NCI-H2196 (cell line): Measurements from ENCODE around the gene LTBP1.

Source experiments
- DNase-seq: peaks from one replicate; lab custom pipeline; 2025; ENCODE audit not compliant: unreplicated experiment; lab: John Stamatoyannopoulos, UW

LTBP1 gene

DNA sequence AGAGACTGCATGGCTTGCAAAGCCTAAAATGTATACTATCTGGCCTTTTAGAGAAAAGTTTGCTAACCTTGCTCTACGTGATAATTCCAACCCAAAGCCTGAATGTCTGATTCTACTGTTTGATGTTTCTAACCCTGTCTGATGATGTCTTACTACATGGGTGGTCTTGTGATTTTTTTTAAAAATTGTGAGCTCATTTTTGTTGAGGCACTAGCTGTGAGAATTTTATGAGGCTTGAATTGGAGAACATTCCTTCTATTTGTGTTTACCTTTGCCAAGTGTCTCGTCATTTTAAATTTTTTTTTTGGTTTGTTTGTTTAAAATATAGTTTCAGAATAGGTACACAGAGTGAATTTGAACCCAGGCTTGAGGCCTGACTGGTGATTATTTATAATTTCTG, 15.2 kb upstream of the LTBP1 start:
- no peak for DNase-seq

- no peak for DNase-seq
These were observed 14.6 kb upstream of the LTBP1 start for GRCh38 chr2:32931945-32932709.

GRCh38 chr2:32932825-32933755, 13.7 kb upstream of the LTBP1 start:
- DNase-seq, result no peak

GRCh38 chr2:32933756-32934095, 13.0 kb upstream of the LTBP1 start:
- no peak for DNase-seq

GRCh38 chr2:32937602-32938448, 8.9 kb upstream of the LTBP1 start:
- no peak for DNase-seq

DNA sequence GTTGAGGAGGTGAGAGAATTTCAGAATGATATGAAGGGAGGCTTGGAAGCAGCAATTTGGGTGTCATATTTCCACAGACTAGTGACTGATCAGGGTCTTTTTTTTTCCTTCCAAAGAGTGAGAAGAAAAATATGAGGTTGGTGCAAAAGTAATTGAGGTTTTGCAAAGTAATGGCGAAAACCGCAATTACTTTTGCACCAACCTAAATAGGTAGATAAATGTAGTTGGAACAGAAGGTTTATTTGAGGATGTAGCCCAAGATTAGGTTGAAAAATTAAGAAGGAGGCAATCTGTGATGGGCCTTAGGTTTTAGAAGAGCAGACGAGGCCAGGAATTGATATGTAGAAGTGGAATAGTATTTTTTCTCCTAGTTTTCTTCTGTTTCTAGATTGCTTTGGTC, 7.8 kb upstream of the LTBP1 start:
- DNase-seq, result no peak

DNA sequence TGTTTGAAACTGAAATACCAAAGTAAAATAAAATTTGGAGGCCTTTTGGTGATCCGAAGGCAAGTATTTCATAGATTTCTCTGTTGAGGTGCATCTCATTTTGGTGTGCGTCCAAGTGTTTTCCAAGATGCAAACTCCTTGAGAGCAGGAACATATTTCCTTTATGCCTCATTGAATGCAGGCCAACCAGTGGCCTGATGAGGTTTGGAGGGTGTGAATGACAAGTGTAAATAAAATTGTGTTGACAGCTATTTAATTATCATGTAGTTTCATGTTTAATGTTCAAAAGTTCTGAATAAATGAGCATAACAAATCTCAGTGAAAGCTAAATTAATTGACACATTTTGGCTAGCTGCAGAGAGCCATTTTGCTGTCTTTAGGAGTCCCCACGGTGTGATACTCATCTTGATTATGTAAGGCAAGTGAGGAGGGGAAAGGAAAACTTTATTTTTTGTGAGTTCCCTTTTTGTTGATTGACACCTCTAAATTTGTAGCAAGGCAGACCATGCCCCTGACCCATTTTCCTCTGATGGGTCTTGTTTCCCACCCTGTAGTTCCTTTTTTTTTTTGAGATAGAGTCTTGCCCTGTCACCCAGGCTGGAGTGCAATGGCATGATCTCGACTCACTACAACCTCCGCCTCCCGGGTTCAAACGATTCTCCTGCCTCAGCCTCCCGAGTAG, 6.3 kb upstream of the LTBP1 start:
- no peak for DNase-seq

DNA sequence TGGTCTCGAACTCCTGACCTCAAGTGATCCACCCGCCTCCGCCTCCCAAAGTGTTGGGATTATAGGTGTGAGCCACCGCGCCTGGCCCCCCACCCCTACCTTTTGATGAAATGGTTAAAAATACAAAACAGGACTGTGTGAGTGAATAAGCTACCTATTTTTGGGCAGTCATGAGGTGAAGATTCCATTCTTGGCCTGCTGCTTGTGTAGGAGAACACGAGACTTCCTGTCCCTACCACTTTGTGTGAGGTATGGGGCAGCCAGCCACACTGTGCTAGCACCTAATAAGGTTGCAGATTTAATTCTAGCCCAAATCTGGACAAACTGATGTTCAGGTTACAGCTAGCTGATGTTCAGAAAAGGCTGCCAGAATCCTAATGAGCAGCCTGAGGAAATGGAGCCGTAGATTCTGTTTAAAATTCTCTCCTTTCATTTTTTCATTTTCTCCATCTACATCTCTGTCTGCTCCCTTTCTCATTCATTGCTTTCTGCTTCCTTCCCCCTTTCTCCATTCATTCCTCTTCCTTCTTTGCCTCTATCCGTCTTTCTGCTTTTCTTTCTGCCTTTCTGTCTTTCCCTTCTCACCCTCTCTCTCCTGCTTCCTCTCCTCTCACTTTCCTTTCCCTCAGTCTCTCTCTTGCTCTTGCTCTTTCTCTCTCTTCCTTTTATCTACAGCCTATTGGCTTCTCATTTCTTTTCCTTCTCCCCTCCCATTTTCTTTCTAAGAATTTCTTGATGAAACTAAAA, 4.6 kb upstream of the LTBP1 start:
- no peak for DNase-seq

- no peak for DNase-seq
These were observed 3.8 kb upstream of the LTBP1 start for GRCh38 chr2:32942793-32943485.

DNA sequence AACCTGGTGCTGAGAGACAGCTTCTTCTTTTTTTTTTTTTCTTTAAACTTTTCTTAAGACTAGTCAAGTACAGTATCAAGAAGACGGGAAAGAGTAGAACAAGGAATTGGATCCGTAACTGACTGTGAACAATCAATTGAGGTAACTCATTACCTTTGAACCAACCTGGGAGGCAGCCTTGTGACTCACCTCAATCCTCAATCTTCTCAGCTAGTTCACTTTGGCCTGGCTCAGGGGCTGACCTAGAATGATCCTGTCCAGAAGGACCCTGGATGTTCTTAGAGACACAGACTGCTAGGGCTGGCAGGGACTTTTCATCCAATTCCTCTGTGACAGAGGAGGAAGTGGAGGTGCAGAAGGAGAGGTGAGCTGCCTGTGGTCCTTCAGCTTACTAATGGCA, 1.5 kb upstream of the LTBP1 start:
- no peak for DNase-seq

GRCh38 chr2:32947076-32947483, 327 bp downstream of the LTBP1 start:
- DNase-seq, result no peak

GRCh38 chr2:32947484-32948143, 861 bp downstream of the LTBP1 start:
- no peak for DNase-seq

DNA sequence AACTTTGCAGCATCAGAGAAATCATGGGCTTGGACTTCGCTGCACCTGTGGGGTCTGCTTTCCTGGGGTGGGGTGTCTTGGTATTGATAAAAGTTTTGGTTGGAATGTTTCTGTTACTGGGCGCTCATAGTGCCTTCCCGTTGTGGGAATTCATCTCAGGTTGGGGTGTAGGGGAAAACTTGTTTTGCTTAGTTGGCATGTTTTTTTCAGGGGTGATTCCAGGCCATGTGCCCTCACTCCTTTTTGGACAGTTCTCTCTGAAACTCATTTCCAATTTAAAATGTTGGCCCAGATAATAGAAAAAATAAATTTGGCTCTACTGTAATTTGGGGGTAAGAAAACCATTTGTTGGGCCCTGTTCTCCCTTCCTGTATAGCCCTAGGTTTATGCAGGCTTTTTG, 1.5 kb downstream of the LTBP1 start:
- no peak for DNase-seq

- no peak for DNase-seq
These were observed 2.5 kb downstream of the LTBP1 start for GRCh38 chr2:32949260-32949659.

GRCh38 chr2:32951672-32952071, 4.9 kb downstream of the LTBP1 start:
- DNase-seq, result no peak

GRCh38 chr2:32952761-32953476, 6.2 kb downstream of the LTBP1 start:
- no peak for DNase-seq

GRCh38 chr2:32954206-32954605, 7.5 kb downstream of the LTBP1 start:
- DNase-seq, result no peak

DNA sequence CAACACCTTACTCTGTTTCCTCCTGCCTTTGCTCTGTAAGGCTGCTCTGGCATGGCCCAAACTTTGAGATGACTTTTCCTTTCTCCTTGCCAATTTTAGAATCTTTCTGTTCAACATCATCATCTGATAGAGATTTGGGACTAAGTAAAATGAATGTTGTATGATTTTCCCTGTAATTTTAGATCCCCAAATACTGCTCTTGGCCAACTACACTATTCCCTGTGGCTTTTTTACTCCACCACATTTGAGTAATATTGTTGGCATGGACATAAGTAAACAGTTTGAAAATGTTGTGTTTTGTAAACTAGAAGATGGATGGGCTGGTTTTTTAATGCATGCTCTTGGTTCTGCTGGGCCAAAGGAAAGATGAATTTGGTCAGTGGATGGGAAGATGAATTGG, 12.1 kb downstream of the LTBP1 start:
- DNase-seq, result no peak
